KMS-11 (cell line): ENCODE measurements around the gene RXFP4.

Experiments used
- H2AFZ ChIP-seq: fragments of 200-600 bp; sonication (generic); 2 replicates; pipeline ENCODE4 v1.6.1; 2016; ENCODE audit warnings: antibody characterized with exemption, mixed run types, low read depth
- H3K27ac ChIP-seq: fragments of 200-600 bp; sonication (generic); 2 replicates; pipeline ENCODE4 v1.6.1; 2016; ENCODE audit warnings: mild to moderate bottlenecking, mixed run types
- H3K27me3 ChIP-seq: fragments of 200-600 bp; sonication (generic); 2 replicates; pipeline ENCODE4 v1.6.1; 2017; ENCODE audit warnings: mild to moderate bottlenecking, low read depth, mixed run types, moderate library complexity; ENCODE audit not compliant: insufficient read depth
- H3K36me3 ChIP-seq: fragments of 200-600 bp; sonication (generic); 2 replicates; pipeline ENCODE4 v1.6.1; 2017; ENCODE audit warnings: mild to moderate bottlenecking, mixed run types; ENCODE audit not compliant: insufficient read depth
- H3K4me1 ChIP-seq: fragments of 200-600 bp; sonication (generic); 2 replicates; pipeline ENCODE4 v1.6.1; 2016; ENCODE audit warnings: mild to moderate bottlenecking, low read depth, mixed run types; ENCODE audit not compliant: poor library complexity, severe bottlenecking
- H3K4me2 ChIP-seq: fragments of 200-600 bp; sonication (generic); 2 replicates; pipeline ENCODE4 v1.7.0; 2016; ENCODE audit warnings: mild to moderate bottlenecking, mixed run types
- H3K4me3 ChIP-seq: fragments of 200-600 bp; sonication (generic); IDR thresholded peaks from 2 replicates; pipeline ENCODE4 v1.6.1; 2017; ENCODE audit warnings: low read depth, low read length, mixed read lengths; ENCODE audit not compliant: insufficient read depth
- H3K79me2 ChIP-seq: fragments of 200-600 bp; sonication (generic); 2 replicates; pipeline ENCODE4 v1.6.1; 2016; ENCODE audit warnings: low read depth, mixed run types; ENCODE audit not compliant: insufficient read depth
- H3K9ac ChIP-seq: fragments of 200-600 bp; sonication (generic); 2 replicates; pipeline ENCODE4 v1.6.1; 2016; ENCODE audit warnings: mild to moderate bottlenecking, mixed run types
- H4K20me1 ChIP-seq: fragments of 200-600 bp; sonication (generic); 2 replicates; pipeline ENCODE4 v1.6.1; 2016; ENCODE audit warnings: mild to moderate bottlenecking, mixed run types; ENCODE audit not compliant: insufficient read depth
- CTCF ChIP-seq: fragments of 200-600 bp; sonication (generic); conservative IDR thresholded peaks from 2 replicates; pipeline ENCODE4 v1.6.1; 2017; ENCODE audit warnings: low read depth, mild to moderate bottlenecking, antibody characterized with exemption, low read length, moderate library complexity, mixed read lengths

The RXFP4 gene

GRCh38 chr1:155967341-155968050 lies 26.1 kb downstream of the RXFP4 start:
- Histone ChIP-seq H3K4me2 (no peak overlapping the region), H4K20me1 (peaks cover 36% of the 10 kb centered on the region), H3K79me2 (peaks cover 76% of the 10 kb centered on the region), H3K27me3 (no peaks in the 10 kb centered on the region), H3K36me3 (peaks cover 53% of the 10 kb centered on the region), H2AFZ (no peak overlapping the region), H3K4me3 (no peak overlapping the region), H3K4me1 (peaks cover 34% of the 10 kb centered on the region), H3K27ac (no peak overlapping the region; the same call in 1 of the 2 replicates), H3K9ac (no peak overlapping the region)
- TF ChIP-seq CTCF, result no peak

GRCh38 chr1:155968051-155968400 lies 26.6 kb downstream of the RXFP4 start:
- Histone ChIP-seq H3K9ac (no peak overlapping the region), H3K4me2 (no peak overlapping the region)

GRCh38 chr1:155968670-155969069 lies 27.2 kb downstream of the RXFP4 start:
- Histone ChIP-seq H4K20me1 (peaks cover 47% of the 10 kb centered on the region), H3K4me2 (no peak overlapping the region), H3K4me3 (no peak overlapping the region), H3K36me3 (peaks cover 48% of the 10 kb centered on the region), H3K27ac (no peak overlapping the region), H3K4me1 (peaks cover 36% of the 10 kb centered on the region), H2AFZ (no peak overlapping the region), H3K79me2 (peaks cover 83% of the 10 kb centered on the region), H3K27me3 (no peaks in the 10 kb centered on the region), H3K9ac (no peak overlapping the region)
- no peak for TF ChIP-seq CTCF

More at GRCh38 chr1:155968051-155968400, 26.6 kb downstream of the RXFP4 start:
- H3K36me3 ChIP-seq, result peaks cover 50% of the 10 kb centered on the region
- no peak for TF ChIP-seq CTCF
- H2AFZ ChIP-seq, result no peak overlapping the region
- H4K20me1 ChIP-seq, result peaks cover 41% of the 10 kb centered on the region
- no peaks in the 10 kb centered on the region for H3K27me3 ChIP-seq
- H3K4me1 ChIP-seq, result peaks cover 35% of the 10 kb centered on the region
- H3K27ac ChIP-seq, result no peak overlapping the region; the same call in 1 of the 2 replicates
- no peak overlapping the region for H3K4me3 ChIP-seq
- peaks cover 77% of the 10 kb centered on the region for H3K79me2 ChIP-seq

- Histone ChIP-seq H3K36me3 (peaks cover 46% of the 10 kb centered on the region), H3K4me2 (no peak overlapping the region), H2AFZ (no peak overlapping the region), H3K27me3 (no peaks in the 10 kb centered on the region), H3K4me1 (peaks cover 43% of the 10 kb centered on the region), H3K4me3 (no peak overlapping the region), H3K9ac (no peak overlapping the region), H3K79me2 (peaks cover 90% of the 10 kb centered on the region), H4K20me1 (peaks cover 54% of the 10 kb centered on the region), H3K27ac (no peak overlapping the region; the same call in 1 of the 2 replicates)
- no peak for TF ChIP-seq CTCF
Observed at GRCh38 chr1:155969377-155969791, 27.9 kb downstream of the RXFP4 start.
